HEK293 (cell line): ENCODE measurements around the gene ZKSCAN4.

Experiments used
- GFI1B ChIP-seq: fragments of 450-650 bp; formaldehyde crosslinking; IDR thresholded peaks from 2 replicates; pipeline ENCODE4 v1.5.1; 2016; ENCODE audit warnings: missing biosample characterization, missing genetic modification characterization
- MZF1 ChIP-seq: fragments of 450-650 bp; formaldehyde crosslinking; IDR thresholded peaks from 2 replicates; pipeline ENCODE4 v1.5.1; 2017; ENCODE audit warnings: missing biosample characterization, missing genetic modification characterization, borderline replicate concordance
- SP7 ChIP-seq: fragments of 450-650 bp; formaldehyde crosslinking; IDR thresholded peaks from 2 replicates; pipeline ENCODE4 v1.5.1; 2016; ENCODE audit warnings: missing biosample characterization, missing genetic modification characterization
- ZBTB1 ChIP-seq: fragments of 450-650 bp; formaldehyde crosslinking; IDR thresholded peaks from 2 replicates; pipeline ENCODE4 v1.5.1; 2016; ENCODE audit warnings: missing biosample characterization, missing genetic modification characterization
- ZNF10 ChIP-seq: fragments of 450-650 bp; formaldehyde crosslinking; IDR thresholded peaks from 2 replicates; pipeline ENCODE4 v1.5.1; 2017; ENCODE audit warnings: missing biosample characterization, missing genetic modification characterization
- ZNF132 ChIP-seq: fragments of 450-650 bp; formaldehyde crosslinking; IDR thresholded peaks from 2 replicates; pipeline ENCODE4 v1.5.1; 2017; ENCODE audit warnings: missing biosample characterization, missing genetic modification characterization, borderline replicate concordance
- ZNF138 ChIP-seq: fragments of 450-650 bp; formaldehyde crosslinking; IDR thresholded peaks from 2 replicates; pipeline ENCODE4 v1.5.1; 2016; ENCODE audit warnings: missing biosample characterization, missing genetic modification characterization, borderline replicate concordance
- ZNF140 ChIP-seq: fragments of 450-650 bp; formaldehyde crosslinking; IDR thresholded peaks from 2 replicates; pipeline ENCODE4 v1.5.1; 2016; ENCODE audit warnings: missing biosample characterization, missing genetic modification characterization
- ZNF214 ChIP-seq: fragments of 450-650 bp; formaldehyde crosslinking; IDR thresholded peaks from 2 replicates; pipeline ENCODE4 v1.5.1; 2017; ENCODE audit warnings: missing biosample characterization, mild to moderate bottlenecking, missing genetic modification characterization, borderline replicate concordance
- ZNF23 ChIP-seq: fragments of 450-650 bp; formaldehyde crosslinking; IDR thresholded peaks from 2 replicates; pipeline ENCODE4 v1.5.1; 2016; ENCODE audit warnings: missing biosample characterization, missing genetic modification characterization, borderline replicate concordance
- ZNF302 ChIP-seq: fragments of 450-650 bp; formaldehyde crosslinking; IDR thresholded peaks from 2 replicates; pipeline ENCODE4 v1.5.1; 2016; ENCODE audit warnings: missing biosample characterization, missing genetic modification characterization, low read depth
- ZNF354C ChIP-seq: fragments of 450-650 bp; formaldehyde crosslinking; IDR thresholded peaks from 2 replicates; pipeline ENCODE4 v1.5.1; 2016; ENCODE audit warnings: missing biosample characterization, missing genetic modification characterization, low read depth, borderline replicate concordance
- ZNF521 ChIP-seq: fragments of 450-650 bp; formaldehyde crosslinking; IDR thresholded peaks from 2 replicates; pipeline ENCODE4 v1.5.1; 2017; ENCODE audit warnings: missing biosample characterization, mild to moderate bottlenecking, missing genetic modification characterization
- ZNF544 ChIP-seq: fragments of 450-650 bp; formaldehyde crosslinking; IDR thresholded peaks from 2 replicates; pipeline ENCODE4 v1.5.0; 2017; ENCODE audit warnings: missing biosample characterization, missing genetic modification characterization
- ZNF548 ChIP-seq: fragments of 450-650 bp; formaldehyde crosslinking; IDR thresholded peaks from 2 replicates; pipeline ENCODE4 v1.5.1; 2016; ENCODE audit warnings: missing biosample characterization, missing genetic modification characterization
- ZSCAN16 ChIP-seq: fragments of 450-650 bp; formaldehyde crosslinking; IDR thresholded peaks from 2 replicates; pipeline ENCODE4 v1.5.1; 2016; ENCODE audit warnings: missing biosample characterization, missing genetic modification characterization
- TF ChIP-seq, protein P1 (sequence below): fragments of 450-650 bp; formaldehyde crosslinking; IDR thresholded peaks from 2 replicates; pipeline ENCODE4 v1.5.1; 2017; ENCODE audit warnings: missing biosample characterization, missing genetic modification characterization
- TF ChIP-seq, protein P2 (sequence below): fragments of 450-650 bp; formaldehyde crosslinking; IDR thresholded peaks from 2 replicates; pipeline ENCODE4 v1.5.1; 2016; ENCODE audit warnings: missing biosample characterization, missing genetic modification characterization
- TF ChIP-seq, protein P3 (sequence below): fragments of 450-650 bp; IDR thresholded peaks from 2 replicates; pipeline ENCODE4 v1.5.1; 2018; ENCODE audit warnings: missing biosample characterization, missing genetic modification characterization
- TF ChIP-seq, protein P4 (sequence below): sonication (generic); formaldehyde crosslinking; IDR thresholded peaks from 2 replicates; pipeline ENCODE4 v1.8.1; 2022; ENCODE audit warnings: mild to moderate bottlenecking, moderate library complexity, missing genetic modification reagents
- TF ChIP-seq, protein P5 (sequence below): fragments of 450-650 bp; formaldehyde crosslinking; IDR thresholded peaks from 2 replicates; pipeline ENCODE4 v1.5.1; 2016; ENCODE audit warnings: missing biosample characterization, missing genetic modification characterization

The ZKSCAN4 gene

DNA sequence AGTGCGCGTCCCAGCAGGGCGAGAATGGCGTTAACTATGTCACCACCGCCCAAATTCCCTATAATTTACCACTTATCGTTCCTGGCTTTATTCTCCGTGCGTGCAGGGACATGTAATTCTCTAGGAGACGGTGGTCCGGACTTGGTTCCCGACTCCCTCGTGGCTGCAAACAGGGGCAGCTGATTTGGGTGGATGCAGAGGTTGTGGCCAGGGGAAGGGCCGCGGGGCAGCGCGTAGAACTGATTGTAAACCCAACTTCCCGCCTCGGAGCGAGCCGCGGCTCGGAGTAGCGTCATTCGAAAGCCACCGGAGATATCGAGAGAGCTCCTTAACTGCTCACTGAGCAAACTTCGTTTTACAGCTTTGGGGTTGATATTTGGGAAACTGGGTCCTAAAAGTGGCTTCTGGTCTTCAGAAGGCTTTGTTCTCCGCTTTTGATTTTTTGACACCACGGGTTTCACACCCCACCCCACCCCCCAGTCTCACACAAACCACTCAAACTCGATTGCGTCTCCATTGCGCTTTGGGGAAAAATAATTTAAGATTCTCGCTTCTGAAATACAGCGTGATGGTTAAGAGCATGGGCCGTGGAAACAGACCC lies 44.5 kb downstream of the ZKSCAN4 start (continued):
- TF ChIP-seq, protein P1, sequence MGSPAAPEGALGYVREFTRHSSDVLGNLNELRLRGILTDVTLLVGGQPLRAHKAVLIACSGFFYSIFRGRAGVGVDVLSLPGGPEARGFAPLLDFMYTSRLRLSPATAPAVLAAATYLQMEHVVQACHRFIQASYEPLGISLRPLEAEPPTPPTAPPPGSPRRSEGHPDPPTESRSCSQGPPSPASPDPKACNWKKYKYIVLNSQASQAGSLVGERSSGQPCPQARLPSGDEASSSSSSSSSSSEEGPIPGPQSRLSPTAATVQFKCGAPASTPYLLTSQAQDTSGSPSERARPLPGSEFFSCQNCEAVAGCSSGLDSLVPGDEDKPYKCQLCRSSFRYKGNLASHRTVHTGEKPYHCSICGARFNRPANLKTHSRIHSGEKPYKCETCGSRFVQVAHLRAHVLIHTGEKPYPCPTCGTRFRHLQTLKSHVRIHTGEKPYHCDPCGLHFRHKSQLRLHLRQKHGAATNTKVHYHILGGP (tag by site-specific recombination) = no peak
- no peak for TF ChIP-seq ZNF521 (tag by site-specific recombination)
- TF ChIP-seq, protein P2, sequence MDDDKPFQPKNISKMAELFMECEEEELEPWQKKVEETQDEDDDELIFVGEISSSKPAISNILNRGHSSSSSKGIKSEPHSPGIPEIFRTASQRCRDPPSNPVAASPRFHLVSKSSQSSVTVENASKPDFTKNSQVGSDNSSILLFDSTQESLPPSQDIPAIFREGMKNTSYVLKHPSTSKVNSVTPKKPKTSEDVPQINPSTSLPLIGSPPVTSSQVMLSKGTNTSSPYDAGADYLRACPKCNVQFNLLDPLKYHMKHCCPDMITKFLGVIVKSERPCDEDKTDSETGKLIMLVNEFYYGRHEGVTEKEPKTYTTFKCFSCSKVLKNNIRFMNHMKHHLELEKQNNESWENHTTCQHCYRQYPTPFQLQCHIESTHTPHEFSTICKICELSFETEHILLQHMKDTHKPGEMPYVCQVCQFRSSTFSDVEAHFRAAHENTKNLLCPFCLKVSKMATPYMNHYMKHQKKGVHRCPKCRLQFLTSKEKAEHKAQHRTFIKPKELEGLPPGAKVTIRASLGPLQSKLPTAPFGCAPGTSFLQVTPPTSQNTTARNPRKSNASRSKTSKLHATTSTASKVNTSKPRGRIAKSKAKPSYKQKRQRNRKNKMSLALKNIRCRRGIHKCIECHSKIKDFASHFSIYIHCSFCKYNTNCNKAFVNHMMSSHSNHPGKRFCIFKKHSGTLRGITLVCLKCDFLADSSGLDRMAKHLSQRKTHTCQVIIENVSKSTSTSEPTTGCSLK (tag by site-specific recombination) = no peak
- no peak for TF ChIP-seq ZNF132 (tag by site-specific recombination)
- no peak for TF ChIP-seq ZSCAN16
- no peak for TF ChIP-seq ZNF548 (tag by site-specific recombination)
- TF ChIP-seq, protein P3, sequence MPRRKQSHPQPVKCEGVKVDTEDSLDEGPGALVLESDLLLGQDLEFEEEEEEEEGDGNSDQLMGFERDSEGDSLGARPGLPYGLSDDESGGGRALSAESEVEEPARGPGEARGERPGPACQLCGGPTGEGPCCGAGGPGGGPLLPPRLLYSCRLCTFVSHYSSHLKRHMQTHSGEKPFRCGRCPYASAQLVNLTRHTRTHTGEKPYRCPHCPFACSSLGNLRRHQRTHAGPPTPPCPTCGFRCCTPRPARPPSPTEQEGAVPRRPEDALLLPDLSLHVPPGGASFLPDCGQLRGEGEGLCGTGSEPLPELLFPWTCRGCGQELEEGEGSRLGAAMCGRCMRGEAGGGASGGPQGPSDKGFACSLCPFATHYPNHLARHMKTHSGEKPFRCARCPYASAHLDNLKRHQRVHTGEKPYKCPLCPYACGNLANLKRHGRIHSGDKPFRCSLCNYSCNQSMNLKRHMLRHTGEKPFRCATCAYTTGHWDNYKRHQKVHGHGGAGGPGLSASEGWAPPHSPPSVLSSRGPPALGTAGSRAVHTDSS (tag by site-specific recombination) = no peak
- TF ChIP-seq ZNF544 (tag by site-specific recombination) = no peak
- peak; percentile 20; the same call in 1 of the 2 replicates for TF ChIP-seq ZNF10
- TF ChIP-seq MZF1 (tag by site-specific recombination) = no peak
- no peak for TF ChIP-seq ZNF302 (tag by site-specific recombination)
- TF ChIP-seq ZNF23 (tag by site-specific recombination) = no peak
- TF ChIP-seq ZNF354C (tag by site-specific recombination) = no peak
- no peak for TF ChIP-seq ZNF214 (tag by site-specific recombination)
- no peak for TF ChIP-seq ZNF138 (tag by site-specific recombination)
- TF ChIP-seq GFI1B (tag by site-specific recombination) = peak; percentile 55; the same call in 1 of the 2 replicates
- no peak for TF ChIP-seq ZBTB1 (tag by site-specific recombination)
- peak; percentile 66; the same call in 1 of the 2 replicates for TF ChIP-seq SP7 (tag by site-specific recombination)
- TF ChIP-seq, protein P4, sequence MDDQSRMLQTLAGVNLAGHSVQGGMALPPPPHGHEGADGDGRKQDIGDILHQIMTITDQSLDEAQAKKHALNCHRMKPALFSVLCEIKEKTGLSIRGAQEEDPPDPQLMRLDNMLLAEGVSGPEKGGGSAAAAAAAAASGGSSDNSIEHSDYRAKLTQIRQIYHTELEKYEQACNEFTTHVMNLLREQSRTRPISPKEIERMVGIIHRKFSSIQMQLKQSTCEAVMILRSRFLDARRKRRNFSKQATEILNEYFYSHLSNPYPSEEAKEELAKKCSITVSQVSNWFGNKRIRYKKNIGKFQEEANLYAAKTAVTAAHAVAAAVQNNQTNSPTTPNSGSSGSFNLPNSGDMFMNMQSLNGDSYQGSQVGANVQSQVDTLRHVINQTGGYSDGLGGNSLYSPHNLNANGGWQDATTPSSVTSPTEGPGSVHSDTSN (CRISPR knock-in tag) = no peak
- TF ChIP-seq ZNF140 (tag by site-specific recombination) = no peak
- TF ChIP-seq, protein P5, sequence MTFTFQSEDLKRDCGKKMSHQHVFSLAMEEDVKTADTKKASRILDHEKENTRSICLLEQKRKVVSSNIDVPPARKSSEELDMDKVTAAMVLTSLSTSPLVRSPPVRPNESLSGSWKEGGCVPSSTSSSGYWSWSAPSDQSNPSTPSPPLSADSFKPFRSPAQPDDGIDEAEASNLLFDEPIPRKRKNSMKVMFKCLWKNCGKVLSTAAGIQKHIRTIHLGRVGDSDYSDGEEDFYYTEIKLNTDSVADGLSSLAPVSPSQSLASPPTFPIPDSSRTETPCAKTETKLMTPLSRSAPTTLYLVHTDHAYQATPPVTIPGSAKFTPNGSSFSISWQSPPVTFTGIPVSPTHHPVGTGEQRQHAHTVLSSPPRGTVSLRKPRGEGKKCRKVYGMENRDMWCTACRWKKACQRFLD (tag by site-specific recombination) = no peak
